Stimulated activated CD4-positive, alpha-beta T cell treated with anti-CD3 and anti-CD28 coated beads, Interleukin-4, amount 100 ng/mL, for 24 hours (primary cell): ENCODE results near the gene GRIN2B.

Experiments used
- DNase-seq: peaks from one replicate; pipeline ENCODE4 v3.0.0-alpha.2; 2020

GRIN2B gene

GRCh38 chr12:13956060-13956590 is 25.3 kb downstream of the GRIN2B start:
- no peak for DNase-seq

GRCh38 chr12:13952096-13952495 is 29.3 kb downstream of the GRIN2B start:
- DNase-seq: no peak

- DNase-seq: no peak
Measured at GRCh38 chr12:13950502-13950901, 30.9 kb downstream of the GRIN2B start.

DNA sequence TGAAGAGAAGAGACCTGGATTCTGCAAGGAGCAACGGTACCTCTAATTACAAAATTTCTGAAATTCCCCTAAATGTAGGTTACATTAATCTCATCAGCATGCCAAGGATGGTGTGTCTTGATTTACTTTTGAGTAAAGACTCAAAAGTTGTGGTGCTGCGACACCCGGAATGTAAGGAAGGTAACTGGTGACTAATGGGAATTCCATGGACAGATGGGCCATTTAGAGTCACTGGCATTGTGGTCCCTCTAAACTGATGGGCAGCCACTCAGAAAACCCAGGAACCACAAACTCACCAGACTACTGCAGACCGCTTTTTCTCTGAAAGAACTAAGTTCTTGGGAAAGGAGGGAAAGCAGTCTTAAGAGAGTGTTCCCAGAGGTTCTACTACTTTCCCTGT is 32.8 kb downstream of the GRIN2B start:
- DNase-seq: no peak

GRCh38 chr12:13947276-13947946 is 34.0 kb downstream of the GRIN2B start:
- DNase-seq: no peak

DNA sequence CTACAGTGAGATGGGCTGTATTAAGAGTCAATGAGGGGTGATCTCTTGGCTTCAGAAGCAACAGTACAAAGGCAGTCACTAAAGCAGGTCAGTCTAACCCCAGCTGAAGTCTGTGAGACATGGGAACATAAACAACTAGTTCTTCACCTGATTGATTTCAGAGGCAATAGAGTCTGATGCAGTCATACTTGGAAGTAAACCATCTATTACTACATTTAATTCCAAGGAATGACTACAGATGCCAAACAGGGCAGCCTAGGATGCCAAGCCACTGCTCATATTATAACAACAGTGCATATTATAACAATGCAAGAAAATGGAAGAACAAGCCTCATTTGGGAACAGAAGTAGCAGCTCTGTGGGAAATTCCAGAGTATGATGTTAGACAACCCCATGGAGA is 35.8 kb downstream of the GRIN2B start:
- DNase-seq: no peak

DNA sequence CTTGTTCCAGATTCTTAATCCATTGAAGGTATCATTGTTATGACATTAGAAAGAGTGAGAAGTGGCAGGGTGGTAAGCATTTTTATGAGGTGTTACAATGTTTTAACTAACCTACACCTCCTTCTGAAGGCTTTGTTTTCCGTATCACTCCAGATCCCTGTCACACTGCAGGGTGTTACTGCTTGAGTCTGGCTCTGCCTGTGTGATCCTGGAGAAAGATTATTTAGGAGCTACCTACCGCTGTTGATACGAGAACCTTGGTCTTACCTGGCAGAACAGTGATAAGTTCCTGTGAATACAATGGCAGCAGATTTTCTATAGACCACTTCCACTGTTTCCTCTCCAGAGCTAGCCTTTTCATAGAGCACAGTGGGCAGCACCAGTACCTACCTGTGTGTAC is 36.2 kb downstream of the GRIN2B start:
- no peak for DNase-seq

DNA sequence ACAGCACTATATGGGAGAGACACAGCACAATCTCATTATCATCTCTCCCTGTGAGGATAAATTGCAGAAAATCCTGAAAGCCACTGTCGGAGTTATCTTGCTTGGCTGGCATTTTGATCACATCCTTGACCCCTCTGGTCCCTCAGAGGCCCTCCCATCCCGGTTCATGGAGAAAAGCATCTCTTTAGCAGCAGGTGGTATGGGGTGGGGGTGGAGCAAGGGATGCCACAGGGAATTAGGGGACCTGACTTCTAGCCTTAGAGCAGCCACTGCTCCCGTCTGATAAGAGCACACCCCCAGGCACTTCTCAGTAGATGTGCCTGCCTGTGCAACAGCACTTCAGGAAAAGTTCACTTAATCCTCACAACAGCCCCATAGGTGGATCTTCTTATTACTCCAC is 38.6 kb downstream of the GRIN2B start:
- DNase-seq: no peak

DNA sequence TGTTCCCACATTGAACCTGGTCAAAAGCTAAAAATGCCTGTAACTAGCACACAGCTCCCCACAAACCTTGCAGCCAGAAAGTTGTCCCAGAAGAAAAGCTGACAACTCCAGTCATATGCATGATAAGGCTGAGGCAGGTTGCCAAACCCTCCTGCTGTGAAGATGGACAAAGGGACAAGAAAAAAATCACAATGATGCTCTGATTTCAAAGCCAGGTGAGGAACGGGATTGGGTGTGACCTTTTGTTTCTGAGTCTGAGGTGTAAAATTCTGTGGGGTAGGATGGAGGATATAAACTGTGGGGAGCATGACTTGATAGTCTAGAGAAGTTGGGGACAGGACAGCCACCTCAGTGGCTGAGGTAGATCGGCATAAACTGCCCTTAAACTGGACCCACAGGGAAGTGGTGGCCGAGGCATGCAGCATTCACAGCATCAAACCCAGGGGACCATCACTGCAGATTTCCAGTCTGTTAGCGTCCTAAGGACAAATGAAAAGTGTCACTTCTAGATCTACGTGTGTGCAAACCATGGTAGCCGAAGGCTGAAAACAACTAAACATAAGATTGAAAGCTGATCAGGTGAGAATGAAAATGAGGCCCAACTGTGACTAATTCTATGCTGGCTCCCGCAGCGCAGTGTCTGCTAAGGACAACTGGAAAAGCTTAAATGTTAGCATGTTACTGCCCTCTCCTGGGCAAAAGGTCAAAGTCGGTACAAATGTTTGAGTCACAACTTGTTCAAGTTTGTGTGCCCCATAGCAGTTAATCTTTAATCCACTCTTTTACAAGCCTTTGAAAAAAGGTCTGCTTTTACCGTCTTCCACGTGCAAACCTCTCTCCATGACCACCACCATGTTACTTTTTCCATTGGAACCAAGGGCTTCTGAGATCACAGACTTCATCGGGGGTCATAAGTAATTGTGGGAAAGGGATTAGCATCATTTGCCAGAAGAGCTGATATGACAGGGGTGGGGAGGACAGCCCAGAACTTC is 39.8 kb downstream of the GRIN2B start:
- DNase-seq: no peak

- no peak for DNase-seq
Measured at GRCh38 chr12:13940335-13940865, 41.0 kb downstream of the GRIN2B start.

- no peak for DNase-seq
Measured at GRCh38 chr12:13937735-13938134, 43.7 kb downstream of the GRIN2B start.

GRCh38 chr12:13935169-13935568 is 46.2 kb downstream of the GRIN2B start:
- no peak for DNase-seq
